ENCODE data around the gene FXYD2. TPM values are rescaled to one million over a fixed set of nuclear protein-coding genes. Genes with fewer than 3 reads are reported as not detected.
A peak's percentile ranks its signal among the peaks of the same experiment; 100 is the strongest.

The FXYD2 gene
- total RNA-seq, 1 experiment from 2014 or later = not detected

DNA sequence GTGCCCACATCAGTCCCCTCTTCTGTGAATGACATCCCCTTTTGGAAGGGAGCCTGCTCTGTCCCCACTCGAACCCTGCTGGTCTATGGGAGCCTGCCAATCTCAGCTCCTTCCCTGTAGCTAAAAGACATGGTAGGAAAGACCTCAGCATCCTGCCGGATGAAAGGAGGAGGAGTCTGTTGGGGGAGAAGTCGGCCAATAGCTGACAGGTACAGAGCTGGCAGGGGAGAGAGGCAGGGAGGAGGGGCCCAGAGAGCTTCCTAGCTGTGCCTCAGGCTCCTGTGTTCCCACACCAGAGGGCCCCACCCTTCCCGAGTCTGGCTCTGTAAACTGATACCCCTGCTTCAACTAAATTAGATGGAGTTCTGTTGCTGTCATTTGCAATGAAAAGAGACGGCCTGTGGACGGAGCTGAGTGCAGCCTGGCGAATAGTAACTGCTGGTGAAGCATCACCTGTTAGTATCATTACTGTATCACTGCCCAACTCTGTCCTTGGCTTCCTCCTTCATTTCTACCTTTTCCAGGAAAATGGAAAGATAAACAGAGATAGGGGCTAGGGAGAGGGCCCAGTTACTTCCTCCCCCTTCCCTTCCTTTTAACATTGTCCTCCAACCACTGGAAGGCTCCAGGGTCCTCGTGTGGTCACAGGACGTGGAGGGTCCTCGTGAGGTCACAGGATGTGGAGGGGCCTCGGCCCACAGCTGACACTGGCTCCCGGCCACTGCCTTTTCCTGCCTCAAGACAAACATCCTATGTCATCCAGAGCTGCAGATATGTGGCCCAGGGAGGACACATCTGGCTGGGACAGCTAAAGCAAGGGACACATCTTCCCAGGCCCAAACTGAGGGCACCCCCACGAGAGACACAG is 36.8 kb upstream of the FXYD2 start:
- DNase-seq (ENCODE audit: low read depth, low spot score) = no peak
- in situ Hi-C loops (cut with HindIII; ENCODE audit: low pct_unique_long_range_greater_than_20kb, low sequenced_read_pairs) = no loop called here

- in situ Hi-C loops (cut with HindIII; ENCODE audit: low pct_unique_long_range_greater_than_20kb, low sequenced_read_pairs) = no loop called here
- no peak for DNase-seq (ENCODE audit: low read depth, low spot score)
These were observed 35.6 kb upstream of the FXYD2 start for GRCh38 chr11:117860139-117860538.

GRCh38 chr11:117859488-117860112 is 35.1 kb upstream of the FXYD2 start:
- DNase-seq (ENCODE audit: low read depth, low spot score) = no peak
- in situ Hi-C loops (cut with HindIII; ENCODE audit: low pct_unique_long_range_greater_than_20kb, low sequenced_read_pairs) = no loop called here

DNA sequence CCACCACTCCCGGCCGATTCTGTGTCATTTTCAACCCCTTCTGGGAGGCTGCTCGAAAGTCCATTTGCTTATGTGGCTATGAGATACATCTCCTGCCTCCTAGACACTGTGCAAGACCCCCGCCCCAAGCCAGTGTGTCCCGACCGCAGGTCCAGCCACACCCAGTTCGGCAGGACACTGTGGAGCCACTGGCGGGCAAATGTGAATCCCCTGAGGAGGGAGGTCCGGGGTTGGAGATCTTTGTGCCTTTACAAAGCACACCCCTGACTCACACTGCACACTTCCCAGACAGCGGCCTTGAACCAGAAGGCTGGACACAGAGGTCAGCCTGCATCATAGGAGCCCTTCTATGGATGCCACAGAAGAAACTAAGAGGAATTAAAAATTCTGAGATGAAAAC is 34.5 kb upstream of the FXYD2 start:
- in situ Hi-C loops (cut with HindIII; ENCODE audit: low pct_unique_long_range_greater_than_20kb, low sequenced_read_pairs) = no loop called here
- no peak for DNase-seq (ENCODE audit: low read depth, low spot score)

GRCh38 chr11:117857734-117858414 is 33.3 kb upstream of the FXYD2 start:
- in situ Hi-C loops (cut with HindIII; ENCODE audit: low pct_unique_long_range_greater_than_20kb, low sequenced_read_pairs) = no loop called here
- DNase-seq (ENCODE audit: low read depth, low spot score) = no peak

DNA sequence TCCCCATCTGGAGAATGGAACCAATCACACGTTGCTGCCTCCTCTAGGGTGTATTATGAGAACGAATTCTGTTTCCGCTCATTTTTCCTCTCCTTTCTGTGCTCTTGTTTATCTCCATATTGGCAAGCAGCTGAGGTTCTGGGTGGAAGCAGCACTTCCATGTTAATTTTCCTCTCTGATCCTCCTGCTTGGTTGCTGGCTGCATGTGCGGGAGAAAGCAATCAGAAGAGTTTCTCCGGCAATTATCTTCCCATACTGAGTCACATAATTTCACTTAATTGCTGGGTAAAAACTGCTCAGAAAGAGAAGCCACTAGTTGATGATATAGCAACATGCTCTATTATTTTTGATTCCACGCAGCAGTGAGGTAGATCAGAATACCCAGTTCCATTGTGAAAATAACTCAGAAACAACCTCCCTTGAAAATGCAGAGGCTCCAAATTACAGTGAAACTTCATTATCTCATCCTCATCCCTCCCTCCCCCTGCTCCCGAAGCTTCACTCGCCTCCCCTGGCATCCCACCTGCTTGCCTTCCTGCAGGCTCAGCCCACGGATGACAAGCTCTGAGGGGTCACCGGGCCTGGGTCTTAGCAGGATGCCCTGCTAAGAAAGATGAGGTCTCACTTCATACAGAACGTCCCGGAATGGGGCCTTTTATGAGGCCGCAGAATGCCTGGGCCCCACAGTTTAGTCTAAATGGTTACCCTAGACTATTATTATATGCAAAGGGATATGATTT is 31.5 kb upstream of the FXYD2 start:
- in situ Hi-C loops (cut with HindIII; ENCODE audit: low pct_unique_long_range_greater_than_20kb, low sequenced_read_pairs) = no loop called here
- no peak for DNase-seq (ENCODE audit: low read depth, low spot score)

- no peak for DNase-seq (ENCODE audit: low read depth, low spot score)
- in situ Hi-C loops (cut with HindIII; ENCODE audit: low pct_unique_long_range_greater_than_20kb, low sequenced_read_pairs) = no loop called here
These were observed 30.8 kb upstream of the FXYD2 start for GRCh38 chr11:117855186-117855845.

GRCh38 chr11:117852309-117852708 is 27.8 kb upstream of the FXYD2 start:
- in situ Hi-C loops (cut with HindIII; ENCODE audit: low pct_unique_long_range_greater_than_20kb, low sequenced_read_pairs) = no loop called here
- DNase-seq (ENCODE audit: low read depth, low spot score) = no peak

GRCh38 chr11:117851852-117852251 is 27.3 kb upstream of the FXYD2 start:
- no peak for DNase-seq (ENCODE audit: low read depth, low spot score)
- in situ Hi-C loops (cut with HindIII; ENCODE audit: low pct_unique_long_range_greater_than_20kb, low sequenced_read_pairs) = no loop called here

- in situ Hi-C loops (cut with HindIII; ENCODE audit: low pct_unique_long_range_greater_than_20kb, low sequenced_read_pairs) = no loop called here
- no peak for DNase-seq (ENCODE audit: low read depth, low spot score)
These were observed 26.6 kb upstream of the FXYD2 start for GRCh38 chr11:117851106-117851505.

GRCh38 chr11:117849781-117850414 is 25.4 kb upstream of the FXYD2 start:
- DNase-seq (ENCODE audit: low read depth, low spot score) = no peak
- in situ Hi-C loops (cut with HindIII; ENCODE audit: low pct_unique_long_range_greater_than_20kb, low sequenced_read_pairs) = no loop called here

DNA sequence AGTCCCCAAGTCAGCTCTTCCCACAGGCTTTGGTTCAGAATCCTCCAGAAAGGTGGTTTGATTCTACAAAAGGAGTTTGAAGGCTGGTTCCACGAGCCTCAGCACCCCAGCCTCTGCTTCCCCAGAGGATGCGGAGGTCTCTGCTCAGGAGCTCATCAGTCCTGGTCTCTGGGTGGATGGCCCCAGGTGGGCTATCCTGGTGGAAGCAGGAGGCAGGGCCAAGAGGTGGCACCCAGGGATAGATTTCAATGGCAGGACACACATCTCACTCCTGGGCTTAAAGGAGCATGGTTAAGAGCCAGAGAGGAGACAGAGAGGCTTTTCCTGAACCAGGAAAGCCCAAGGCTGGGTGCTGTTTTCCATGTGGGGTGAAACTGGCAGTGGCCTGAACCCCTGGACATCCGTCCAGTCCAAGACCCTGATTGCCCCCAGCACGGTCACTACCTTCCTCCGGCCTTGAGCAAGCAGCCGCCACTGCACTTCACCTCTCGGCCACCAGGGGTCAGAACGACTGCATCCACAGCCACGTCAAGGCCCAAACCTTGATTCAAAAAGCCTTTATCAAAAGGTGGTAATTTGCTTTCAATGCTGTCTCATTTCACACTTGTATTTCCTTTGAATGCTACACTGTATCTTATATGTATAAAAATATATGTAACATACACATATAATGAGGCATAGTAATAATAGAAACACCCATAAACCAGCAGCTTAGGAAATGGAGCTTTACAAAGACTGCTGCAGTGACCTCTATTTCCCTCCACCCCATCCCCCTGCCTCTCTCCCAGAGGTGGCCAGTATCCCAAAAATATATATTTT is 19.3 kb upstream of the FXYD2 start:
- in situ Hi-C loops (cut with HindIII; ENCODE audit: low pct_unique_long_range_greater_than_20kb, low sequenced_read_pairs) = no loop called here
- peak; percentile 63 for DNase-seq (ENCODE audit: low read depth, low spot score)

GRCh38 chr11:117842131-117842941 is 17.8 kb upstream of the FXYD2 start:
- peak; percentile 67 for DNase-seq (ENCODE audit: low read depth, low spot score)
- in situ Hi-C loops (cut with HindIII; ENCODE audit: low pct_unique_long_range_greater_than_20kb, low sequenced_read_pairs) = no loop called here

GRCh38 chr11:117841551-117842031 is 17.0 kb upstream of the FXYD2 start:
- in situ Hi-C loops (cut with HindIII; ENCODE audit: low pct_unique_long_range_greater_than_20kb, low sequenced_read_pairs) = no loop called here

DNA sequence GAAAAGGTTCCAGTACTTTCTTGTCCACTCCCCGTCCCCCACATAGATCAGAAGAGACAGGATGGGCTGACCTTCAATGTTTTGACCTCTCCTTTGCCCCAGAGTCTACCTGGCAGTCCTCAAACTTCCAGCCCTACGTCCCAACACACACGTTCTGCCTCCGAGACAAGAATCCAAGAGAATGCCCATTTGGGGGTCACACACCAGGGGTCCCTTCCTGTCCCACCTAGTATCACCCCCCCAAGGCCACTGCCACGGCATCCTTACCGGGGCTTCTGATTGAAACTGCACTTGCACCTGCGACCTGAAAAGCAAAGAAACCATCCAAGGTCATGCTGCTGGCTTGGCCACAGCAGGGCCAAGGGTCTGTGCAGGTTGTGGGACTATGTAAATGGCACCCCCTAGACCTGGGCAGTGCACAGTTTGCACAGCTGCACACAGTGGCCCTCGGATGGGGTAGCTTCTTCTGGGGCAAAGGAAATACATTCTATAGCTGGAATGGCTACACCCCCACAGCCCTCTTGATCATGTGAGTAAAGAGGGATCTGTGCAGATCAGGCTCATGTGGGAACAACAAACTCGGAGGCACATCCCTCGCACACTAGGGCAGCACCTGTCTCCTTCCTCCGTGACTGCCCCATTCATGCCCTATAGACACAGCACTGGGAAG is 16.5 kb upstream of the FXYD2 start:
- in situ Hi-C loops (cut with HindIII; ENCODE audit: low pct_unique_long_range_greater_than_20kb, low sequenced_read_pairs) = no loop called here
- no peak for DNase-seq (ENCODE audit: low read depth, low spot score)

More at GRCh38 chr11:117841551-117842031, 17.0 kb upstream of the FXYD2 start:
- DNase-seq (ENCODE audit: low read depth, low spot score) = no peak
